Adrenal gland (tissue), 5 donors: ENCODE measurements around the gene DYSF.

Source experiments
- CTCF ChIP-seq, 6 experiments: fragments of 450-650 bp in 4 of 6; fragments of 200-600 bp in 2 of 6; sonication (generic) in 1 of 6; IDR thresholded peaks; 1 replicate in 5 of 6; 2 replicates in 1 of 6; pipeline versions ENCODE4 v1.5.1 to v1.8.0; 2016 to 2021; ENCODE audit warnings: antibody characterized with exemption in 6 of 6, mild to moderate bottlenecking in 2 of 6, moderate library complexity in 1 of 6
- POLR2A ChIP-seq, 2 donors: fragments of 450-650 bp; IDR thresholded peaks; one replicate each; pipeline ENCODE4 v1.6.1; 2017; ENCODE audit warnings: antibody characterized with exemption in 2 of 2, mild to moderate bottlenecking in 2 of 2, moderate library complexity in 1 of 2
- donor health status: DM: no; HTN: no; CAD: no.

DNA sequence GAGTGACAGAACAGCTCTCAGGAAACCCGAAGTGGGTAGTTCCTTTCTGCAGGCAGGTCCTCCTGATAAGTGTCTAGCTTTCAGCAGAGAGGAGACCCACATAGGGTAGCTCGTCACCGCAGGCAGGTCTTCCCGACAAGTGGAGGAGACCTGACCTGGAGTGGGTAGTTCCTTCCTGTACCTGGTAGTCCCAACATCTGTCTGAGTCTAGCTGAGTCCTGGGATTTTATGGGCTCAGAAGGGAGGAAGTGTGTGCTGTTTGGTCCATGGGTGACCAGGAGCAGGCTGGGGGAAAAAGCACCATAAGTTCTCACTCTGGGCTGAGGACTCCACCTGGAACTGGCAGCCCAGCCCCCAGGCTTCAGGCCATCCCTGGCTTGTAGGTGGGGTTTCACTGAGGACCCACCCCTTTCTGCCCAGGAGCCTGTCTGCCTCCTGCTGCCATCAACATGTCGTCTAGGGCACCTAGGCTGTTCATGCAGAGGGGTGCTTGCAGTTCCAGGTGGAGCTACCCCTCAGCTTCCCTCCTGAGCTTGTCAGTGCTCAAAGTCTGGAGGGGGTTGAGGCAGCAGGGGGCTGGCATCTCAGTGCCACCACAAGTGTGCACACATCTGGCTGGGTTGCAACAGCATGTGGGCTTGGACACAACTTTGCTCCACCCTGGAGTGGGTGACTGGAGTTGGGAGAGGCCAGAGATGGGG is 9.4 kb downstream of the DYSF start:
- TF ChIP-seq POLR2A (IDR thresholded peaks at IDR 0.05), result no peak
- no peak for TF ChIP-seq CTCF (IDR thresholded peaks at IDR 0.05)
